ENCODE data around the gene APMAP. TPM values are rescaled to one million over a fixed set of nuclear protein-coding genes. Genes with fewer than 3 reads are reported as not detected.
"Not testable (repeated sequence)": the region's sequence is repeated elsewhere in the genome, so short reads cannot be mapped to it uniquely, and the experiment has no call there.

APMAP gene
- total and polyA plus RNA-seq, 4 donors = 89.8 to 122 (median 109) TPM

- no peaks in the 10 kb centered on the region for H3K27me3 ChIP-seq (ENCODE audit: control insufficient read depth, insufficient read depth, low read length)
- H3K4me3 ChIP-seq (ENCODE audit: low read depth, low read length) = no peak overlapping the region
- no peaks in the 10 kb centered on the region for H3K9me3 ChIP-seq (ENCODE audit: control insufficient read depth, insufficient read depth, low read length)
- H3K4me1 ChIP-seq (ENCODE audit: control insufficient read depth, insufficient read depth, low read length) = peaks cover 6% of the 10 kb centered on the region
- DNase-seq (ENCODE audit: low read depth in 4 of 6, low spot score in 6 of 6) = no peak
- WGBS (ENCODE audit: insufficient coverage) = 88% methylated on average over 12 of the region's 16 CpGs
- H3K36me3 ChIP-seq (ENCODE audit: control insufficient read depth, insufficient read depth, low read length) = peaks cover 14% of the 10 kb centered on the region
- H3K27ac ChIP-seq (ENCODE audit: low read depth, low read length) = no peak overlapping the region
Measured at GRCh38 chr20:24950836-24951525, 41.6 kb downstream of the APMAP start.

GRCh38 chr20:24950128-24950835, 42.3 kb downstream of the APMAP start:
- Histone ChIP-seq H3K4me3 (ENCODE audit: low read depth, low read length) (no peak overlapping the region), H3K27me3 (ENCODE audit: control insufficient read depth, insufficient read depth, low read length) (no peaks in the 10 kb centered on the region), H3K4me1 (ENCODE audit: control insufficient read depth, insufficient read depth, low read length) (peaks cover 6% of the 10 kb centered on the region), H3K9me3 (ENCODE audit: control insufficient read depth, insufficient read depth, low read length) (no peaks in the 10 kb centered on the region), H3K27ac (ENCODE audit: low read depth, low read length) (no peak overlapping the region), H3K36me3 (ENCODE audit: control insufficient read depth, insufficient read depth, low read length) (peaks cover 8% of the 10 kb centered on the region)
- 79% methylated on average over 12 of the region's 12 CpGs for WGBS (ENCODE audit: insufficient coverage)
- DNase-seq (ENCODE audit: low read depth in 4 of 6, low spot score in 6 of 6) = no peak

- 65% methylated on average over 5 of the region's 6 CpGs for WGBS (ENCODE audit: insufficient coverage)
- no peak for DNase-seq (ENCODE audit: low read depth in 4 of 6, low spot score in 6 of 6)
- Histone ChIP-seq H3K4me3 (ENCODE audit: low read depth, low read length) (no peak overlapping the region), H3K4me1 (ENCODE audit: control insufficient read depth, insufficient read depth, low read length) (peaks cover 6% of the 10 kb centered on the region), H3K27ac (ENCODE audit: low read depth, low read length) (no peak overlapping the region), H3K27me3 (ENCODE audit: control insufficient read depth, insufficient read depth, low read length) (no peaks in the 10 kb centered on the region), H3K9me3 (ENCODE audit: control insufficient read depth, insufficient read depth, low read length) (no peaks in the 10 kb centered on the region), H3K36me3 (ENCODE audit: control insufficient read depth, insufficient read depth, low read length) (peaks cover 8% of the 10 kb centered on the region)
Measured at GRCh38 chr20:24949756-24950127, 42.8 kb downstream of the APMAP start.

GRCh38 chr20:24948939-24949679, 43.4 kb downstream of the APMAP start, which contains the start of gene CST7:
TSS of gene CST7 (plus strand) at chr20:24949269. CDS start at chr20:24949506, 237 bp downstream.
- Histone ChIP-seq H3K27me3 (ENCODE audit: control insufficient read depth, insufficient read depth, low read length) (no peaks in the 10 kb centered on the region), H3K9me3 (ENCODE audit: control insufficient read depth, insufficient read depth, low read length) (no peaks in the 10 kb centered on the region), H3K4me3 (ENCODE audit: low read depth, low read length) (no peak within 1 kb of the TSS), H3K27ac (ENCODE audit: low read depth, low read length) (no peak within 1 kb of the TSS), H3K36me3 (ENCODE audit: control insufficient read depth, insufficient read depth, low read length) (peaks cover 7% of the 10 kb centered on the region), H3K4me1 (ENCODE audit: control insufficient read depth, insufficient read depth, low read length) (peaks cover 5% of the 10 kb centered on the region)
- 89% methylated on average over 16 of the region's 20 CpGs for WGBS (ENCODE audit: insufficient coverage)
- no peak for DNase-seq (ENCODE audit: low read depth in 4 of 6, low spot score in 6 of 6)

- not testable (repeated sequence) for H3K4me3 ChIP-seq (ENCODE audit: low read depth, low read length); H3K27me3 ChIP-seq (ENCODE audit: control insufficient read depth, insufficient read depth, low read length); H3K36me3 ChIP-seq (ENCODE audit: control insufficient read depth, insufficient read depth, low read length); H3K9me3 ChIP-seq (ENCODE audit: control insufficient read depth, insufficient read depth, low read length); H3K4me1 ChIP-seq (ENCODE audit: control insufficient read depth, insufficient read depth, low read length); DNase-seq (ENCODE audit: low read depth in 4 of 6, low spot score in 6 of 6); H3K27ac ChIP-seq (ENCODE audit: low read depth, low read length)
- WGBS (ENCODE audit: insufficient coverage) = no CpG with 5 or more reads among the region's 4 CpGs
Measured at GRCh38 chr20:24948396-24948938, 44.1 kb downstream of the APMAP start.

- not testable (repeated sequence) for H3K27me3 ChIP-seq (ENCODE audit: control insufficient read depth, insufficient read depth, low read length); H3K4me1 ChIP-seq (ENCODE audit: control insufficient read depth, insufficient read depth, low read length); H3K36me3 ChIP-seq (ENCODE audit: control insufficient read depth, insufficient read depth, low read length); H3K4me3 ChIP-seq (ENCODE audit: low read depth, low read length); DNase-seq (ENCODE audit: low read depth in 4 of 6, low spot score in 6 of 6); H3K9me3 ChIP-seq (ENCODE audit: control insufficient read depth, insufficient read depth, low read length); H3K27ac ChIP-seq (ENCODE audit: low read depth, low read length)
- no CpG with 5 or more reads among the region's 1 CpG for WGBS (ENCODE audit: insufficient coverage)
Measured at GRCh38 chr20:24946376-24946775, 46.2 kb downstream of the APMAP start.

GRCh38 chr20:24943731-24944130, 48.8 kb downstream of the APMAP start:
- no peak overlapping the region for H3K4me3 ChIP-seq (ENCODE audit: low read depth, low read length)
- no peaks in the 10 kb centered on the region for H3K36me3 ChIP-seq (ENCODE audit: control insufficient read depth, insufficient read depth, low read length)
- 40% methylated on average over 1 of the region's 3 CpGs for WGBS (ENCODE audit: insufficient coverage)
- no peak for DNase-seq (ENCODE audit: low read depth in 4 of 6, low spot score in 6 of 6)
- no peaks in the 10 kb centered on the region for H3K27me3 ChIP-seq (ENCODE audit: control insufficient read depth, insufficient read depth, low read length)
- H3K27ac ChIP-seq (ENCODE audit: low read depth, low read length) = no peak overlapping the region
- H3K4me1 ChIP-seq (ENCODE audit: control insufficient read depth, insufficient read depth, low read length) = no peaks in the 10 kb centered on the region
- peaks cover 5% of the 10 kb centered on the region for H3K9me3 ChIP-seq (ENCODE audit: control insufficient read depth, insufficient read depth, low read length)

- no peak overlapping the region for H3K4me3 ChIP-seq (ENCODE audit: low read depth, low read length)
- WGBS (ENCODE audit: insufficient coverage) = 100% methylated on average over 3 of the region's 4 CpGs
- no peak for DNase-seq (ENCODE audit: low read depth in 4 of 6, low spot score in 6 of 6)
- H3K27ac ChIP-seq (ENCODE audit: low read depth, low read length) = no peak overlapping the region
- no peaks in the 10 kb centered on the region for H3K4me1 ChIP-seq (ENCODE audit: control insufficient read depth, insufficient read depth, low read length)
- H3K27me3 ChIP-seq (ENCODE audit: control insufficient read depth, insufficient read depth, low read length) = no peaks in the 10 kb centered on the region
- no peaks in the 10 kb centered on the region for H3K36me3 ChIP-seq (ENCODE audit: control insufficient read depth, insufficient read depth, low read length)
- H3K9me3 ChIP-seq (ENCODE audit: control insufficient read depth, insufficient read depth, low read length) = peaks cover 5% of the 10 kb centered on the region
Measured at GRCh38 chr20:24943196-24943595, 49.4 kb downstream of the APMAP start.

- no peaks in the 10 kb centered on the region for H3K27me3 ChIP-seq (ENCODE audit: control insufficient read depth, insufficient read depth, low read length)
- H3K4me3 ChIP-seq (ENCODE audit: low read depth, low read length) = no peak overlapping the region
- H3K27ac ChIP-seq (ENCODE audit: low read depth, low read length) = no peak overlapping the region
- no peaks in the 10 kb centered on the region for H3K4me1 ChIP-seq (ENCODE audit: control insufficient read depth, insufficient read depth, low read length)
- DNase-seq (ENCODE audit: low read depth in 4 of 6, low spot score in 6 of 6) = no peak
- 67% methylated on average over 5 of the region's 6 CpGs for WGBS (ENCODE audit: insufficient coverage)
- H3K9me3 ChIP-seq (ENCODE audit: control insufficient read depth, insufficient read depth, low read length) = peaks cover 5% of the 10 kb centered on the region
- no peaks in the 10 kb centered on the region for H3K36me3 ChIP-seq (ENCODE audit: control insufficient read depth, insufficient read depth, low read length)
Measured at GRCh38 chr20:24942679-24943078, 49.9 kb downstream of the APMAP start.
